ENCODE measurements around the gene SORCS1.

The SORCS1 gene

GRCh38 chr10:106567629-106568028 lies 596.9 kb downstream of the SORCS1 start:
- DNase-seq, result no peak

GRCh38 chr10:106566873-106567272 lies 597.6 kb downstream of the SORCS1 start:
- DNase-seq, result no peak

GRCh38 chr10:106565546-106565945 lies 599.0 kb downstream of the SORCS1 start:
- no peak for DNase-seq

- no peak for DNase-seq
Observed at GRCh38 chr10:106563384-106563783, 601.1 kb downstream of the SORCS1 start.

- DNase-seq, result no peak
Observed at GRCh38 chr10:106560925-106561640, 603.4 kb downstream of the SORCS1 start.

- no peak for DNase-seq
Observed at GRCh38 chr10:106559442-106559841, 605.1 kb downstream of the SORCS1 start.

GRCh38 chr10:106557951-106558733 lies 606.4 kb downstream of the SORCS1 start:
- DNase-seq, result no peak

- DNase-seq, result no peak
Observed at GRCh38 chr10:106557053-106557452, 607.5 kb downstream of the SORCS1 start.

GRCh38 chr10:106555599-106555998 lies 608.9 kb downstream of the SORCS1 start:
- no peak for DNase-seq

- DNase-seq, result no peak
Observed at GRCh38 chr10:106551501-106552062, 612.9 kb downstream of the SORCS1 start.

GRCh38 chr10:106548832-106549231 lies 615.7 kb downstream of the SORCS1 start:
- DNase-seq, result no peak

GRCh38 chr10:106547047-106547635 lies 617.4 kb downstream of the SORCS1 start:
- no peak for DNase-seq

GRCh38 chr10:106542461-106542860 lies 622.0 kb downstream of the SORCS1 start:
- no peak for DNase-seq

- DNase-seq, result no peak
Observed at GRCh38 chr10:106540645-106541044, 623.9 kb downstream of the SORCS1 start.

GRCh38 chr10:106537866-106538265 lies 626.6 kb downstream of the SORCS1 start:
- DNase-seq, result no peak

GRCh38 chr10:106535304-106535953 lies 629.1 kb downstream of the SORCS1 start:
- DNase-seq, result no peak

GRCh38 chr10:106534441-106534840 lies 630.1 kb downstream of the SORCS1 start:
- no peak for DNase-seq

- no peak for DNase-seq
Observed at GRCh38 chr10:106528702-106529101, 635.8 kb downstream of the SORCS1 start.

GRCh38 chr10:106525835-106526234 lies 638.7 kb downstream of the SORCS1 start:
- DNase-seq, result no peak
